Parietal lobe (tissue), 2 donors: ENCODE results near the gene RBP7. TPM values are rescaled to one million over a fixed set of nuclear protein-coding genes. Genes with fewer than 3 reads are reported as not detected.

Experiments used
- small RNA-seq: library from RNA; depleted of rRNA; stranded (forward); fragments of <200 nt; gene quantifications from one replicate; pipeline ENCODE3, GENCODE V24; 2014; ENCODE audit warnings: low replicate concordance
- total RNA-seq: library from RNA; depleted of rRNA; stranded (reverse); fragments of >200 nt; gene quantifications from one replicate; pipeline ENCODE4 v1.2.3, GENCODE V29; 2014

Gene RBP7
- not detected for total RNA-seq

DNA sequence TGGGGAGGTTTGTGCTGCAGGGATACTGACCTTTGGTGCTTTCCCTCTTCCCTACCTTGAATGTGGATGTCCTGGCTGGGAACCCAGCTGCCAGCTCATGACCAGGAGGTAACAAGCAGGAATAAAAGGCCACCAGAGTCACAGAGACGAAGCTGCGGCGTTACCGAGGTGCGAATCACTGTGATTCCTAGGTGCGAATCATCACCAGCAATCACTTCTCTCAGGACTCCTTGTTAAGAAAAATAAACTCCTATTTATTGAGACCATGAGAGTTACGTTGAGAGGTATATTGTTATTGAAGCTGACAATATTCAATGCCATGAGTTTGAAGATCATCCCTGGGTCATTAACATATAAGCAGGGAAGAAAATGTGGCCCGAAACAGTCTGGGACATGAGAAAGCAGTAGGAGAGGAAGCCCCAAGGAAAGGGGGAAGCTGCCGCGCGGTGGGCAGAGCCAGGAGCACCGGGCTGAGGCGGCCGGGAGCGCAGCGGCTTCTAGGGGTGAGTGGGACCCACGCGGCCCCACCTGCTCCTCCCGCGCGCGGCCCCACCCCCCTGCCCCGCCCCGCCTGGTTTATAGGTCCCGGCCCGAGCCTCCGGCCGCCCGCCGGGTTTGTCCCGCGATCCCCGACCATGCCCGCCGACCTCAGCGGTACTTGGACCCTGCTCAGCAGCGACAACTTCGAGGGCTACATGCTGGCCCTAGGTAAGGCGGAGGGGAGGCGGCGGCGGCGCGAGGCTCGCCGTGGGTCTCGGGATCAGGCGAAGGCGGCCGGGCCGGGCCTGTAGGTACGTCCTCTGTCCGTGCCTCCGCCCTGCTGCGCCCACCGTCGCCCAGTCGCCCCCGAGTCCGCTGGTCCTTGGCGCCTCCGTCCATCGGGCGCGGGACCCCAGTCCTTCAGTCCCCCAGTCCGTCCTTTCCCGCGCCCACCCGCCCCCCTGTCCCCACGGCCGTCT is at the start of gene RBP7:
RBP7 (plus strand) TSS at position 605 of the 959 bp plus-strand sequence; CDS start at position 636, 31 bp downstream.

GRCh38 chr1:10032590-10033358 is 35.7 kb downstream of the RBP7 start, which contains the start of gene UBE4B:
Gene UBE4B, plus strand, starts transcription at chr1:10032958. Its CDS starts 713 bp downstream, at chr1:10033671.

Small RNA genes lying within 50 kb of the gene (small RNA-seq; reads per million reads assigned to genes)
- not detected for gene MIR5697

Other genes with a start within 250 kb of the RBP7 start
- gene CLSTN1, start 173.3 kb upstream of the RBP7 start, total RNA-seq, result 141 TPM
- gene CTNNBIP1, start 87.0 kb upstream of the RBP7 start, total RNA-seq, result 41.0 TPM
- 59.5 TPM for gene LZIC, start 53.8 kb upstream of the RBP7 start, total RNA-seq
- 5.9 TPM for gene NMNAT1, start 53.8 kb upstream of the RBP7 start, total RNA-seq
- gene UBE4B, start 35.7 kb downstream of the RBP7 start, total RNA-seq, result 52.9 TPM
- 394 TPM for gene KIF1B, start 213.3 kb downstream of the RBP7 start, total RNA-seq